ENCODE measurements around the gene LBHD2.

GRCh38 chr14:103134919-103135318, 50.9 kb downstream of the LBHD2 start:
- no peak for TF ChIP-seq CTCF (IDR thresholded peaks at IDR 0.05 in 2 of 3, conservative IDR thresholded peaks at IDR 0.05 in 1 of 3; ENCODE audit: control insufficient read depth in 2 of 3, extremely low read depth in 1 of 3, insufficient read depth in 1 of 3, low read depth in 3 of 3, low read length in 3 of 3)
- TF ChIP-seq ATF3 (IDR thresholded peaks at IDR 0.05; ENCODE audit: borderline replicate concordance, extremely low read depth, low read depth, low read length) = no peak
- TF ChIP-seq MLLT1 (IDR thresholded peaks at IDR 0.05) = no peak
- no peak for TF ChIP-seq CBX5 (IDR thresholded peaks at IDR 0.05; ENCODE audit: low read depth)
